Measurements from ENCODE around the gene NDUFC2.
"Not testable (repeated sequence)": the region's sequence is repeated elsewhere in the genome, so short reads cannot be mapped to it uniquely, and the experiment has no call there.

NDUFC2 gene

GRCh38 chr11:78080084-78080817 is 589 bp upstream of the NDUFC2 start:
- DNase-seq (ENCODE audit: low read depth in 3 of 3): no peak

DNA sequence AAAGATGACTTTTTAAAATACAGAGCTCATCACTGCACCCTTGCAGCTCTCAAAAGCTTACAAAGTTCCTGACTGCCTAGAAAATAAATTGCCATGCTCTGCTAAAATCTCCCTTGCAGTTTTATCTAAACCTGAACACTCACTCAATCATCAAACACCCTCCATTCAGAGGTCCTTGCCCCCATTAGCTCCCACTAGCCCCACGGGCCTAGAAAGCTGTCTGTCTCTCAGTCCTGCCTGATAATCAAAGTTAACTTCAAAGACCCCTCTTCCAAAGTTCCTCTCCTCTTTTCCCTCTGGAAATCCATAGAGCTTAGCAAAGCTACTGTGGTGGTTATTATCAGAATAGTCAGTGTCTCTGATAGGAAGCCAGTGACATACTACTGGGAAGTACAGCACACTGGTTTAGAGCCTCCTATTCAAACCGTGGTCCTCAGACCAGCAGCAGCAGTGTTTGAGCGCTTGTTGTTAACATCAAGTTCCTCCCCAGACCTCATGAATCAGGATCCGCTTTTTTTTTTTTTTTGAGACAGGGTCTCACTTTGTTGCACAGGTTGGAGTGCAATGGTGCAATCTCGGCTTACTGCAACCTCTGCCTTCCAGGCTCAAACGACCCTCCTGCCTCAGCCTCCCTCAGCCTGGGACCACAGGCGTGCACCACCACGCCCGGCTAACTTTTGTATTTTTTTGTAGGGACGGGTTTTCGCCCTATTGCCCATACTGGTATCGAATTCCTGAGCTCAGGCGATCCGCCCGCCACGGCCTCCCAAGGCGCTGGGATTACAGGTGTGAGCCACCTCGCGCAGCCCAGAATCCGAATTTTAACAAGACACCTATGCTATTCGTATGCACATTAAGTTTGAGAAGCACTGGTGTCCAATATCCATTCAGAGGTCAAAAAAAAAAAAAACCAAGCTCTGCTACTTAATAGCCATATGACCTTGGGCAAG is 1.2 kb downstream of the NDUFC2 start:
- no peak for DNase-seq (ENCODE audit: low read depth in 3 of 3)

DNA sequence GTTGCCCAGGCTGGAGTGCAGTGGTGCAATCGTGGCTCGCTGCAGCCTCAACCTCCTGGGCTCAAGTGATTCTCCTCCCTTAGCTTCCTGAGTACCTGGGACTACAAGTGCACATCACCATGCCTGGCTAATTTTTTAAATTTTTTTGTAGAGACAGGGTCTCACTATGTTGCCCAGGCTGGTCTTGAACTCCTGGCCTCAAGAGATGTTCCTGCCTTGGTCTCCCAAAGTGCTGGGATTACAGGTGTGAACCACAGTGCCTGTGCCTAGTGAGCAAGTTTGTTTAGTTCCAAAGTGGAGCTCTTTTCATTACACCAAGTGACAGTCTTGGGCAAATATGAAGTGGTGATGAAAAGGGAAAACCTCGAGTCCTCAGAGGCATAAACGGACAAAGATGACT is 2.1 kb downstream of the NDUFC2 start:
- DNase-seq (ENCODE audit: low read depth in 3 of 3): not testable (repeated sequence)

DNA sequence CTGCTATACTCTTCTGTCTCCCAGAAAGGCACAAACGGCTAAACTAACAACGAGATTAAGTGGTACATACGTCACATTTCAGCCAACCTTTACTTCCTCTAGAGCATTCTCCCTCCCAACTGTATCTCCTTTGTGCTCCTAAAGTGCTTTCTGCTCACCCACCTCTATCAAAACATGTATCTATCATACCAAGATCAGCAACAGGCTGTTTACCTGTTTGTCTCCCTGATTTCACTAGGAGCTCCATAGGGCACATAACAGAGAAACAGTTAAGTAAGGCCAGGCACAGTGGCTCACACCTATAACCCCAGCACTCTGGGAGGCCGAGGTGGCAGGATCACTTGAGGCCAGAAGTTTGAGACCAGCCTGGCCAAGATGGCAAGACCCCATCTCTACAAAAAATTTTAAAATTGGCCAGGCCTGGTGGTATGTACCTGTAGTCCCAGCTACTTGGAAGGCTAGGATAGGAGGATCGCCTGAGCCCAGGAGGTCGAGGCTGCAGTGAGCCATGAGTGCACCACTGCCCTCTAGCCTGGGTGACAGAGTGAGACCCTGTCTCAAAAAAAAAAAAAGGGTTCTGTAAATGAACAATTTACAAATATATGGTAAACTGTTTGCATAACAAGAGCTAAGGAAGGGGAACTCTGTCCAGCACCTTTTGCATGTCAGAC is 2.8 kb downstream of the NDUFC2 start:
- no peak for DNase-seq (ENCODE audit: low read depth in 3 of 3)

- no peak for DNase-seq (ENCODE audit: low read depth in 3 of 3)
Measured at GRCh38 chr11:78074756-78075155, 4.9 kb downstream of the NDUFC2 start.

GRCh38 chr11:78072455-78072854 is 7.2 kb downstream of the NDUFC2 start:
- no peak for DNase-seq (ENCODE audit: low read depth in 3 of 3)

- DNase-seq (ENCODE audit: low read depth in 3 of 3): no peak
Measured at GRCh38 chr11:78071717-78072116, 7.9 kb downstream of the NDUFC2 start.

GRCh38 chr11:78070621-78071020 is 9.0 kb downstream of the NDUFC2 start:
- DNase-seq (ENCODE audit: low read depth in 3 of 3): no peak

DNA sequence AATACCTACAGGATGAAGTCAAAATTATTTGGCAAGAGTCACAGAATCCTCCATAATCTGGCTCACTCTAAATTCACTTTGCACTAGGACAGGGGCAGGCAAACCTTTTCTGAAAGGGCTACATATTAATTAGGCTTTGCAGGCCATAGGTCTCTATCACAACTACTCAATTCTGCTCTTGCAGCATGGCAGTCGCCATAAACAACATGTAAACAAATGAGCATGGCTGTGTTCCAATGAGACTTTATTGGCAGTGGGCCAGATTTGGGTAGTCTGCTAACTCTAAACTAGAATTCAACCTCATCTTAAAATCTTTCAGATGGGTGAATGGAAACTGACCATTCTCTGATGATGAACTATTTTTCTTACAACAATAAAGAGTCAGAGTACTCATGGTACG is 10.2 kb downstream of the NDUFC2 start:
- no peak for DNase-seq (ENCODE audit: low read depth in 3 of 3)

- no peak for DNase-seq (ENCODE audit: low read depth in 3 of 3)
Measured at GRCh38 chr11:78067704-78068103, 12.0 kb downstream of the NDUFC2 start.

- no peak for DNase-seq (ENCODE audit: low read depth in 3 of 3)
Measured at GRCh38 chr11:78066471-78066870, 13.2 kb downstream of the NDUFC2 start.

DNA sequence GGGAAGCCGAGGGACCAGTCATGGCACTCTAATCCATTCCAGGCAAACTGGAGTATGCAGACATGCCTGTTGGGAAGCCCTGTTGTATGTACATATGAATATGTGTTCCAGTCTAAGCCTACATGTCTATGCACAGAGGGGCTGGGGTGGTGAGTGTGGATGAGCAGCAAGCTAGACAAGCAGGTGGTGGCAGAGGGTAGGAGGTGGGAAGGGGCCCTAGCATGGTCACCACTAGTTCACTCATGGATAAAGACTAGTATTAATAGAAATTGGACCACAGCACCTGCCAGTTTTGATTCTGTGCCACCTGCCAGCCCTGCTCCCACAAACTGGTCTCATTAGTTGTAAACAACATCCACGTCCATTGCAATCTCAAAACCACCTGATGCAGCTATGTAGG is 14.5 kb downstream of the NDUFC2 start:
- no peak for DNase-seq (ENCODE audit: low read depth in 3 of 3)

GRCh38 chr11:78063440-78064181 is 16.1 kb downstream of the NDUFC2 start, which contains the start of gene THRSP:
Gene THRSP, plus strand, starts transcription at chr11:78063861. Its CDS starts 21 bp downstream, at chr11:78063882.
- no peak for DNase-seq (ENCODE audit: low read depth in 3 of 3)

- no peak for DNase-seq (ENCODE audit: low read depth in 3 of 3)
Measured at GRCh38 chr11:78062671-78063070, 17.0 kb downstream of the NDUFC2 start.

GRCh38 chr11:78061921-78062311 is 17.7 kb downstream of the NDUFC2 start:
- no peak for DNase-seq (ENCODE audit: low read depth in 3 of 3)

GRCh38 chr11:78061088-78061920 is 18.4 kb downstream of the NDUFC2 start:
- no peak for DNase-seq (ENCODE audit: low read depth in 3 of 3)

- no peak for DNase-seq (ENCODE audit: low read depth in 3 of 3)
Measured at GRCh38 chr11:78060533-78060932, 19.1 kb downstream of the NDUFC2 start.

DNA sequence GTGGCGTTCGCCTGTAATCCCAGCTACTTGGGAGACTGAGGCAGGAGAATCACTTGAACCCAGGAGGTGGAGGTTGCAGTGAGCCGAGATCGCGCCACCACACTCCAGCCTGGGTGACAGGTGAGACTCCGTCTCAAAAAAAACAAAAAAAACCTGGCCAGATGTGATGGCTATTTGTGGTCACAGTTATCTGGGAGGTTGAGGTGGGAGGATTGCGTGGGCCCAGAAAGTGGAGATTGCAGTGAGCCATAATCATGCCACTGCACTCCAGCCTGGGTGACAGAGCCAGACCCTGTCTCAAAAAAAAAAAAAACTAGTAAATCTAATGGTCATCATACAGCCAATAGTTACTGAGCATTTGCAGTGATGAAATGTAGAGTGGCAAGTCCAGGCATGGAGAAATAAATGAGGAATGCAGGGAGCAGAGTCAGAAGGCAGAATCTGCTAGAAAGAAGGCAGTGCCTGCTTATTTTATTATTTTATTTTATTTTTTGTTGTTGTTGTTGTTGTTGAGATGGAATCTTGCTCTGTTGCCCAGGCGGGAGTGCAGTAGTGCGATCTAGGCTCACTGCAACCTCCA is 19.8 kb downstream of the NDUFC2 start:
- not testable (repeated sequence) for DNase-seq (ENCODE audit: low read depth in 3 of 3)

DNA sequence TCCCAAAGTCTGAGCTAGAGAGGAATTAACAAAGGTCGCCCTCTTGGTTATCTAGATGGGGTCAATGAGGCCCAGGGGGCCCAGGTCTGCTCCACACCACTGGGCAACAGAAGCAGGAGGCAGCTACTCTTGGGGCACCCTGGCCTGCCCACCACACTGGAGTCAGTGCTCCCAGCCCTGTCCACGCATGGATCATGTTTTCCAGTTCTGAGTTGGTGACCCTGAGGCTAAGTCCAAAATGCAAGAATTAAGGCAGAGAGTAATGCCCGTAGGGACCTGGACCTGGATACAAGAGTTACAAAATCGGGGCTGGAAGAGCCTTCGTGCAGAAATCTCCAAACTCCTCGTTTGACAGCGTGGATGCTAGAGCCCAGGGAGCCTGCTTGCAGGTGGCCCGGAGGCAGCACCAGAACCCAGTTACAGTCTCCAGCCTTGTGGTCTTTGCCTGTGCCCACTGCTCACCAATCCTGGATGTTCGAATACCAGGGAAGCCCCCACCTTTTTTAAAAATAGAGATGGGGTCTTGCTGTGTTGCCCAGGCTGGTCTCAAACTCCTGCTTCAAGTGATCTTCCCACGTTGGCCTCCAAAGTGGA is 22.1 kb downstream of the NDUFC2 start:
- DNase-seq (ENCODE audit: low read depth in 3 of 3): no peak

DNA sequence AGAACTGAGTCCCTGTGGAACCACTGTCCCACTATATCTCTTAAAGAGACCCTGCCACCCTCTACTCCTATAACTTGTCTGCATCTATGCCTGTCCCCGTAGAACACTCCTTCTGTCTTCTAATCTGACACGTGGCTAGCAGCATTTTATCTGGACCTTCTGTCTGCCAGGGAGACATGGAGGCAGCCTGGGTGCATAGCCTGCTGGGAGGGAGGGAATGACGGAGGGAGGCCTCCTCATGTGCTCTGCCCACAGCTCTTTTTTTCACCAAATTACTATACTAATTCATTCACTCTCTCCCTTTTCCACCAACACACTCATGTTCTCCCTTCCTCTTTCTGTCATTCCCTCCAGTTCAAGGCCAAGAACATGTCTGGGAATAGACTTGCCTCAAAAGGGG is 23.6 kb downstream of the NDUFC2 start:
- no peak for DNase-seq (ENCODE audit: low read depth in 3 of 3)

All from stimulated activated CD4-positive, alpha-beta T cell treated with anti-CD3 and anti-CD28 coated beads, TNF-alpha, amount 100 ng/mL, for 24 hours (primary cell).